Activated CD8-positive, alpha-beta memory T cell treated with anti-CD3 and anti-CD28 coated beads, Interleukin-2, amount 50 U/mL, for 48 hours (primary cell): ENCODE data around the gene MRPS35.
"Not testable (repeated sequence)": the region's sequence is repeated elsewhere in the genome, so short reads cannot be mapped to it uniquely, and the experiment has no call there.

ENCODE experiments used
- DNase-seq: peaks from one replicate; pipeline ENCODE4 v3.0.0-alpha.2; 2020

MRPS35 gene

DNA sequence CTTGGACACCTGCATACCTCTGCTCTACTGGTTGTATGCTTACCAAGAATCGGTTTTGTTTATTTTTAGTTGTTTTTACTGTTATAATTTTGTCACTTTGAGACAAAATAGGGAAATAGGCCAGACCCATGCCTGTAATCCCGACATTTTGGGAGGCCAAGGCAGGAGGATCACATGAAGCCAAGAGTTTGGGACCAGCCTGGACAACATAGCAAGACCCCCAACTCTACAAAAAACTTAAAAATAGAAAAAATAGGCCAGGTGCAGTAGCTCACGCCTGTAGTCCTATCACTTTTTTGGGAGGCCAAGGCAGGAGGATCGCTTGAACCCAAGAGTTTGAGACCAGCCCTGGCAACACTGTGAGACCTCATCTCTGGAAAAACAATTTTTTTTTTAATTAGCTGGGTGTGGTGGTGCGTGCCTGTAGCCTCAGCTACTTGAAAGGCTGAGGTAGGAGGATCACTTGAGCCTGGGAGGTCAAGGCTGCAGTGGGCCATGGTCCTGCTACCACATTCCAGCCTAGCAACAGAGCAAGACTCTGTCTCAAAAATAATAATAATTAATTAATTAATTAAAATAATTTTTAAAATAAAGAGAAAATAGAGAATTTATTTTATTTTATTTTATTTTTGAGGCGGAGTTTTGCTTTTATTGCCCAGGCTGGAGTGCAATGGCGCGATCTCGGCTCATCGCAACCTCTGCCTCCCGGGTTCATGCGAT is 1.3 kb upstream of the MRPS35 start:
- DNase-seq = no peak

GRCh38 chr12:27709932-27710591 is 570 bp upstream of the MRPS35 start:
- DNase-seq = no peak

- DNase-seq = no peak
Measured at GRCh38 chr12:27711317-27711682, 668 bp downstream of the MRPS35 start.

DNA sequence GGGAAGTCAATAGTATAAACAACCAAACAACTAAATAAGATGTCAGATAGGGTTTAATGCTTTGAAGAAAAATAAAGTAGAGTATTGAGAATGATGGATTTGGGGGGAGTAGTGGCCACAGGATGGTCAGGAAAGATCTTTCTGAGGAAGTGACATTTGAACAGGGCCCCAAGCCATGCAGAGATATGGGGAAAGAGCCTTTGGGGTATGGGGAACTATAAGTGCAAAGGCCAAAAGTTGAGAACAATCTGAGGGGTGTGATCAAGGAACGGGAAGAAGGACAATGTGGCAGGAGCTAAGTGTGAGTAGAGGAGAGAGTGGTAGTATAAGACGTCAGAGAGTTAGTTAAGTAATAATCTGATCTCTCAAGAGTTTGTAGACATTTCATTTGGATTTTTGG is 1.3 kb downstream of the MRPS35 start:
- DNase-seq = no peak

DNA sequence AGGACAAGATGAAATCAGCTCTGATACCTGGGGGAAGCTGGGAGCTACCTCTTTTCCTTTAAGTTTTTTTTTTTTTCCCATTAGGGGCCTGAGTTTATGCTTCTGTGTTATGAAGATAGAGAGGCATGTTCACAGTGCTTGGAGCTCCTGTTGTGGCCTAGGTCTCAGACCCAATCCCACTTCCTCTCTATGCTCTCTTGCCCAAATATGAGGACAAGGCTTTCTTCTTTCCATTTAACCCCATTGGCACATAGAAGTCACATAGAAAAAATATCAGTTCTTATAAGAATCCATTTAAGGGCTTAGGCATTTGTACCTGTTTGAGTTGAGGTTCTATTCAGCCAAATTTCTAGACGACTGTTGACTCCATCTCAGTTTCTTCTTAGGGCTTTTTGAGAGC is 12.6 kb downstream of the MRPS35 start:
- DNase-seq = no peak

DNA sequence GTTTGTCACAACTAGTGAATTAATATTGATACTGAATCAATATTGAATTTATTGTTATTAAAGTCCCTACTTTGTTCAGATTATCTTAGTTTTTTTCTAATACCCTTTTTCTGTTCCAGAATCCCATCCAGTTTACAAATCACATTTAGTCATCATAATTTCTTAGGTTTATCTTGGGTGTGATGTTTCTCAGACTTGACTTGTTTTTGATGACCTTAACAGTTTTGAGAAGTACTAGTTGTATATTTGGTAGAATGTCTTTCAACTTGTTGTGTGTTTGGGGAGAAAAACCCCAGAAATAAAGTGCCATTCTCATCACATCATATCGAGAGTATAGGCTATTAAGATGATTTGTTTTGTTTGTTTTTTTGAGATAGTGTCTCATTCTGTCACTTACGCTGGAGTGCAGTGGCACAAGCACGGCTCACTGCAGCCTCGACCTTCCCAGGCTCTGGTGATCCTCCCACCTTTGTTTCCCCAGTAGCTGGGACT is 19.5 kb downstream of the MRPS35 start:
- DNase-seq = no peak

DNA sequence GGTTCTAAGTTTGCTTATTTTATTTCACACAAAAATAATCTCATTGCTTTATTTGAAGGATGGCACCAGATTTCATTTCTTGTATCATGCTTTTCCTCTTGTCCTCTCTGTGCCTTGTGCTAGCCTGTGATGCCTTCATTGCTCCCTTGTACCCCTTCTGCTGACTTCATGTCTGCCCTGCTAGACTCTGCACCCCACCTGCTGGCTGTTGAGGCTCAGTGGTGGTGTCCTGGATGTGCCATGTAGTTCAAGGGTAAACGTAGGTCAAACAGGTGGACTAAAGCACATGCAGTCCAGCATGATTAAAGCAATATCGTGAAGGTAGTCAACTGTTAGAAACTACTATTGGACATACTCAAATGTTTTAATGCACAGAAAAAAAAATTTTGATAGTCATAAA is 21.6 kb downstream of the MRPS35 start:
- DNase-seq = no peak

DNA sequence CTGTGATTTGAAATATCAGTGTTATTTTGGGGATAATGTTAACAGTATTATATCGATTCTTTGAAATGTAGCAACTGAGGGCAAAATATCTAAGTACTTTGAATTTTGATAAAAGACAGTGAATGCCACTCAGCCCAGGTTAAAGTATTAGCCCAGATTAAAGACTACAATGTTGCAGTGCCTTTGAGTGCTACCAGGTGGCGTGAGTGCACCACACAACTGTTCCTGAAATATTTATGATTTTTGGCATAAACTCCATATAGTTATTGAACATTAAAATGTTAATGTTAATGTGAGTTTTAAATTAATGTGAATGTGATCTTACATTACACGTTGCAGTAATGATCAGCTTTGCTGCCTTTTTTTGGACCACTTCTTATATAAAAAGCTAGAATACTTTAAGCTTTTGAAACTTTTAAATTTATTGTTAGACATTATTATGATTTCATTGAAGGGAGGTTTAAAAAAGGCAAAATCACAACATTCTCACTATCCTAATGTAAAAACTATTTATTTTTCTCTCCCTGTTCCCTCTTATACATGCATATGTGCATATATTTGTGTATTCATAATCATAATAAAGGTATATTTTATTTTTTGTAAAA is 22.5 kb downstream of the MRPS35 start:
- no peak for DNase-seq

- no peak for DNase-seq
Measured at GRCh38 chr12:27733791-27734190, 23.2 kb downstream of the MRPS35 start.

GRCh38 chr12:27734321-27734720 is 23.7 kb downstream of the MRPS35 start:
- not testable (repeated sequence) for DNase-seq

DNA sequence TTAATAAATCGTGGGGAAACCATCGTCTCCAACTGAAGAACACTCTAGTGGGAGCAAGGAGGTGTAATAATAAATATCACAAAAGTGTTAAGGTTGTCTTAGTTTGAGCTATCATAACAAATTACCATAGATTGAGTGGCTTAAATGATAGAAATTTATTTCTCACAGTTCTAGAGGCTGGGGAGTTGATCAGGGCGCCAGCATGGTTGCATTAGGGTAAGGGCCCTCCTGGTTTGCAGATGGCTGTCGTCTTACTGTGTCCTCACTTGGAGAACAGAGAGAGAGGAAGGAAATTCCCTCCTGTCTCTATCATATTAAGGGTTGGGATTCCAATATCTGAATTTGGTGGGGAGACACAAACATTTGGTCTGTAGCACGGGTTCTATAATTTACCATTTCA is 33.0 kb downstream of the MRPS35 start:
- no peak for DNase-seq

GRCh38 chr12:27745734-27746133 is 35.1 kb downstream of the MRPS35 start:
- not testable (repeated sequence) for DNase-seq

- no peak for DNase-seq
Measured at GRCh38 chr12:27747111-27747820, 36.6 kb downstream of the MRPS35 start.

DNA sequence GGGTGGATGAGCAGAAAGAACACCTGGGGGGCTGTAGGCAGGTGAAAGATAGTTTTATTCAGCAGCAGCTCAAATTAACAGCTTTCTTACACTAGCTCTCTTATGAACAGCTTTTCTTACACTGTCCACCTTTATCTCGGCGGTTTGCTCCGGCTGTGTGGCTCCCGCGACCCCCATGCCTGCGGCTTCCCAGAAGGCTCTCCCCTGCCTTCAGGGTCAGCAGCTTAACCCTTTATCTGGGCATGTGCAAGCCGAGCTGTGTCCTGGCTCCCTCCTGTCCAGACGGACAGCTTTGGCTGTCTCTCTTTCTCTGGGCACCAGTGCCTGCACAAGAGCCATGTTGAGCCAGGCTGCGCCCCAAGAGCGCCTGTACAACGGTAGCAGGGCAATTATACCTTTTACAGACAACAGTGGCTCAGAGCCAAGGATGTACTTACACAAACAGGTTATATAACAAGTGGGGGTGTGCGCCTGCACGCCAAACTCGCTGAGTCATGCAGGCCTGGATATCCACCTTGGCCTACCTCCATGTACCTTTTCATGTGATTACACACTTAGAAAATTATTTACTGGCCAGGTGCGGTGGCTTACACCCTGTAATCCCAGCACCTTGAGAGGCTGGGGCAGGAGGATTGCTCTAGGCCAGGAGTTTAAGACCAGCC is 40.9 kb downstream of the MRPS35 start:
- DNase-seq = no peak

GRCh38 chr12:27754795-27755194 is 44.2 kb downstream of the MRPS35 start:
- no peak for DNase-seq

- no peak for DNase-seq
Measured at GRCh38 chr12:27756670-27757195, 46.1 kb downstream of the MRPS35 start.

- DNase-seq = no peak
Measured at GRCh38 chr12:27762757-27763156, 52.1 kb downstream of the MRPS35 start.

GRCh38 chr12:27766587-27766986 is 56.0 kb downstream of the MRPS35 start:
- no peak for DNase-seq

DNA sequence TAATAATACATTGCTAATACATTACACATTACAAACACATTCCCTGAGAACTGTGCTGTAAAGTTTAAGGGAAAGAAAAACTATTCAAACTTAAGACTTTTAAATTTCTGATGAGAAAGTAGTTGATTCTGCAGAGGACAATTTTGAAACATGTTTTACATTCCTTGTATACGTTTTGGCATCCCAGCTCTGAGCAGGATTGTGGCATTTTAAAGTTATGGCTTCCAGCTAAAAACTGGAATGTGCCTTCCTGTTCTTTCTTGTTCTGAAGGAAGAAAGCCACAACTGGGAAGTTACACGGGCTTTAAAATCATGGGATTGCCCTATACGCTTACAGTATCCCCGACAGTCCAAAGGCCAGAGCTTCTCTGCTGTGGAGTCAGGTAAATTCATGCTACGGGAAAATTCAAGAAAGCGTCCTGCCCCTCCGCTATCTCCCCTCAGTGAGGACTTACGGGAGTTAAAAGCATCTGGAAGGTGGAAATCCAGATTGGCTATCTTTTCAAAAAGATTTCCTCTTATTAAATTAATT is 58.6 kb downstream of the MRPS35 start:
- DNase-seq = no peak

GRCh38 chr12:27771481-27772327 is 61.1 kb downstream of the MRPS35 start:
- no peak for DNase-seq

DNA sequence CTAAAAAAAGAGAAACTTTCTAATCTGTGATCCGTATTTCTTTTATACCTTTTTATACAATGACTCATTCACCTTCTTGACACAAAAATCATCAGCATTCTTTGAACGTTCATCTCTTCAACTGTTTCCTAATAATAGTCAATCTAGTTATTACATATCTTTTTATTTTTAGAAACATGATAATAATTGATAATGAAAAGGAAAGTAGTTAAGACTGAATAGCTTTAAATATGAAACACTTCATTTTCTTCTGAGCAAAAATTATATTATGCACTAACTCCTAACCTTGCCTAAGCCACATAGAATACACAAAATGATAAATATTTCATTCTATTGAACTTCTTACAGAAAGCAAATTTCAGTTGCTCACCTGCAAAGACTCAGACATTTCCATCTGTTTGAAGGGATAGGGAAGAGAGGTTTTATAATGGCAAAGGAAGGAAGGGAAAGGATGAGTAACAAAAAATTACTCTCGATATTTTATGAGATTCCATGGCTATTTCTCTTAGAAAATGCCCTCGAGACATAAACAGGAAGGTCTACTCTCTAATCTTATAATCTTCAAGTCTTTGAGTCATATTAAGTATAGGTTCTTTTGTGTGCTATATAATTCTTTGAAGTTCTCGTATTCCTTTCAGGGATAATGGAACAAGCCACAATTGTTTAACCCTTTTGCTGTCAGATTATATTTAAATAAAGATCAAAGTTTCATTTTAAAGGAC is 61.9 kb downstream of the MRPS35 start:
- no peak for DNase-seq
